DMS153 treated with DMSO at 0.1 percent for 48 hours (cell line): Measurements from ENCODE around the gene CTCF.
"Not testable (repeated sequence)": the region's sequence is repeated elsewhere in the genome, so short reads cannot be mapped to it uniquely, and the experiment has no call there.

Experiments used
- DNase-seq: peaks from one replicate; lab custom pipeline; 2025; ENCODE audit not compliant: unreplicated experiment; lab: John Stamatoyannopoulos, UW

The CTCF gene

GRCh38 chr16:67533987-67534386 is 28.3 kb upstream of the CTCF start:
- not testable (repeated sequence) for DNase-seq

GRCh38 chr16:67534431-67534830 is 27.9 kb upstream of the CTCF start:
- no peak for DNase-seq

- no peak for DNase-seq
These were observed 27.1 kb upstream of the CTCF start for GRCh38 chr16:67535201-67535600.

- no peak for DNase-seq
These were observed 25.1 kb upstream of the CTCF start for GRCh38 chr16:67537270-67537635.

- DNase-seq = no peak
These were observed 24.4 kb upstream of the CTCF start for GRCh38 chr16:67537636-67538591.

- DNase-seq = no peak
These were observed 23.6 kb upstream of the CTCF start for GRCh38 chr16:67538666-67539101.

GRCh38 chr16:67539271-67539670 is 23.1 kb upstream of the CTCF start:
- DNase-seq = no peak

- DNase-seq = no peak
These were observed 22.4 kb upstream of the CTCF start for GRCh38 chr16:67539691-67540635.

GRCh38 chr16:67540756-67541155 is 21.6 kb upstream of the CTCF start:
- no peak for DNase-seq

- no peak for DNase-seq
These were observed 20.7 kb upstream of the CTCF start for GRCh38 chr16:67541391-67542263.

- no peak for DNase-seq
These were observed 19.9 kb upstream of the CTCF start for GRCh38 chr16:67542464-67542863.

- DNase-seq = no peak
These were observed 19.3 kb upstream of the CTCF start for GRCh38 chr16:67543036-67543435.

GRCh38 chr16:67543582-67543981 is 18.7 kb upstream of the CTCF start:
- no peak for DNase-seq

GRCh38 chr16:67544329-67544841 is 17.9 kb upstream of the CTCF start:
- DNase-seq = no peak

GRCh38 chr16:67544844-67545664 is 17.3 kb upstream of the CTCF start:
- no peak for DNase-seq

- no peak for DNase-seq
These were observed 16.7 kb upstream of the CTCF start for GRCh38 chr16:67545665-67546024.

GRCh38 chr16:67546091-67546501 is 16.2 kb upstream of the CTCF start:
- no peak for DNase-seq

- peak; percentile 66 for DNase-seq
These were observed 15.4 kb upstream of the CTCF start for GRCh38 chr16:67546761-67547422.
